HCT116 (cell line): ENCODE measurements around the gene TRIM13.

Experiments used
- ATF3 ChIP-seq: IDR thresholded peaks from 2 replicates; pipeline ENCODE4 v1.6.1; 2012
- EZH2phosphoT487 ChIP-seq: fragments of 200-600 bp; IDR thresholded peaks from 2 replicates; pipeline ENCODE4 v1.6.1; 2018; ENCODE audit warnings: antibody characterized with exemption, borderline replicate concordance
- POLR2A ChIP-seq: IDR thresholded peaks from 2 replicates; pipeline ENCODE4 v1.7.0; 2011; ENCODE audit warnings: borderline replicate concordance; ENCODE audit not compliant: insufficient read depth, insufficient read length; ENCODE audit errors: extremely low read depth
- POLR2AphosphoS5 ChIP-seq: IDR thresholded peaks from 2 replicates; pipeline ENCODE4 v1.6.1; 2011; ENCODE audit warnings: mild to moderate bottlenecking, low read depth, low read length, moderate library complexity
- SRF ChIP-seq: IDR thresholded peaks from 2 replicates; pipeline ENCODE4 v1.6.1; 2012; ENCODE audit warnings: low read depth
- TF ChIP-seq, protein P1 (sequence below), 3 experiments: fragments of 200-600 bp in 1 of 3; sonication (generic) in 1 of 3; IDR thresholded peaks in 2 of 3; conservative IDR thresholded peaks in 1 of 3; 2 replicates each; pipeline ENCODE4 v1.5.1; 2012 to 2017; ENCODE audit warnings: low read depth in 2 of 3, low read length in 2 of 3, antibody characterized with exemption in 1 of 3, borderline replicate concordance in 1 of 3, control low read depth in 1 of 3, mild to moderate bottlenecking in 1 of 3, mixed read lengths in 1 of 3, mixed run types in 1 of 3, moderate library complexity in 1 of 3; ENCODE audit not compliant: insufficient read depth in 1 of 3

DNA sequence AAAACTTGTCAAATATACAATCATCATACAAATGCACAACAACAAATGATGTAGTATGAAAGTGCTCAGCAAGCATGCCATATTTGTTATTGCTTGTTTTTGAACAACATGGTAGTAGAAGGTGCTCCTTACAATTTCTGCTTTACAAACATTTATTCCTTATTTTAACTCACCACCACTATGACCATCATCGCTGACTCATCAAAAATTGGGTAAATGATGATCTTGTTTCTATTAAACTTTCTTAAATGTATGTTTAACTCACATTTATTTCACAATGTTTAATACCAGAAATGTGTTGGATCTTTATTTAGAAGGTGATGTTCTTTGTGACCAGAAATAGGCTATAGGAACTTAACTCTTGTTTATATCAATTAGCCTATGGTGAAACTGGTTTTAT lies 63.9 kb downstream of the TRIM13 start:
- no peak for TF ChIP-seq SRF
- TF ChIP-seq, protein P1, sequence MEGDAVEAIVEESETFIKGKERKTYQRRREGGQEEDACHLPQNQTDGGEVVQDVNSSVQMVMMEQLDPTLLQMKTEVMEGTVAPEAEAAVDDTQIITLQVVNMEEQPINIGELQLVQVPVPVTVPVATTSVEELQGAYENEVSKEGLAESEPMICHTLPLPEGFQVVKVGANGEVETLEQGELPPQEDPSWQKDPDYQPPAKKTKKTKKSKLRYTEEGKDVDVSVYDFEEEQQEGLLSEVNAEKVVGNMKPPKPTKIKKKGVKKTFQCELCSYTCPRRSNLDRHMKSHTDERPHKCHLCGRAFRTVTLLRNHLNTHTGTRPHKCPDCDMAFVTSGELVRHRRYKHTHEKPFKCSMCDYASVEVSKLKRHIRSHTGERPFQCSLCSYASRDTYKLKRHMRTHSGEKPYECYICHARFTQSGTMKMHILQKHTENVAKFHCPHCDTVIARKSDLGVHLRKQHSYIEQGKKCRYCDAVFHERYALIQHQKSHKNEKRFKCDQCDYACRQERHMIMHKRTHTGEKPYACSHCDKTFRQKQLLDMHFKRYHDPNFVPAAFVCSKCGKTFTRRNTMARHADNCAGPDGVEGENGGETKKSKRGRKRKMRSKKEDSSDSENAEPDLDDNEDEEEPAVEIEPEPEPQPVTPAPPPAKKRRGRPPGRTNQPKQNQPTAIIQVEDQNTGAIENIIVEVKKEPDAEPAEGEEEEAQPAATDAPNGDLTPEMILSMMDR (IDR thresholded peaks at IDR 0.05 in 2 of 3, conservative IDR thresholded peaks at IDR 0.05 in 1 of 3; ENCODE audit: borderline replicate concordance in 1 of 3, insufficient read depth in 1 of 3, low read depth in 2 of 3, low read length in 2 of 3): no peak
- TF ChIP-seq POLR2AphosphoS5: no peak
- no peak for TF ChIP-seq POLR2A
- TF ChIP-seq EZH2phosphoT487: no peak
- no peak for TF ChIP-seq ATF3
